GM10847 (cell line): ENCODE measurements around the gene IQGAP3.

Source experiments
- POLR2A ChIP-seq: IDR thresholded peaks from 2 replicates; pipeline ENCODE4 v1.6.1; 2011; ENCODE audit not compliant: insufficient read length; ENCODE audit errors: extremely low read depth

Gene IQGAP3

DNA sequence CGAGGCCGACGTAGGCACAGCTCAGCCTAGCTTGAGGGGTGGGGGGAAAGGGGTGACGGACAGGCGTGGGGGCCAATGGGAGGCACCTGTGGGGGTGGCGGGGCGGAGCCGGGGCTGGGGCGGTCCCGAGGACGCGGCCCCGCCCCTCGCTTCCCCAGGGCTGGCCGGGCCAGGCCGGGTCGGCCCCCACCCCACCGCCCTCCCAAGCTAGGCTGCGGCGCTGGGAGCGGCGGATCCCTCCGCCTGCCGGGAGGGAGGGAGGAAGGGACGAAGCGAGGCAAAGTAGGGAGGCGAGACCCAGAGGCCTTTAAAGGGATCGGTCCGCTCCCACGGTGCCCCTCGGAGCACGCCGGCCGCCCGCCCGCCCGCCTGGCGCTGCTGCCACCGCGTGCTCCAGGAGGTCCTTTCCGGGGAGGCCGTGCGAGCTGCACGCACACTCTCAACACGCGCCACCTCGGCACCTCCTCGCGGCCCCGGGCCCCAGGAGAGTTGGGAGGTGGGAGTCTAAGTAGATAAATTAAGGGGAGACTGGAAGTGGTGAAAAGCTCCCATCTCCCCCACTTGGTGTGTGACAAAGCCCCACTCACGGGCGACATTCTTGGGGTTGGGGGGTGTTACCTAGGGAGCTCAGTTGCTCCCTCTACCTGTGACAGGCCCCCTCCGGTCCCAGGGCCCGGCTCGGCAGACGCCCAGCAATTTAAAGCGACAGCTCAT, 71.4 kb downstream of the IQGAP3 start:
- TF ChIP-seq POLR2A: peak; percentile 51

GRCh38 chr1:156500543-156500792, 71.9 kb downstream of the IQGAP3 start, which contains the start of gene MEF2D:
TSS of gene MEF2D (minus strand) at chr1:156500775. CDS start at chr1:156483292, 17,483 bp downstream.
- TF ChIP-seq POLR2A: no peak

DNA sequence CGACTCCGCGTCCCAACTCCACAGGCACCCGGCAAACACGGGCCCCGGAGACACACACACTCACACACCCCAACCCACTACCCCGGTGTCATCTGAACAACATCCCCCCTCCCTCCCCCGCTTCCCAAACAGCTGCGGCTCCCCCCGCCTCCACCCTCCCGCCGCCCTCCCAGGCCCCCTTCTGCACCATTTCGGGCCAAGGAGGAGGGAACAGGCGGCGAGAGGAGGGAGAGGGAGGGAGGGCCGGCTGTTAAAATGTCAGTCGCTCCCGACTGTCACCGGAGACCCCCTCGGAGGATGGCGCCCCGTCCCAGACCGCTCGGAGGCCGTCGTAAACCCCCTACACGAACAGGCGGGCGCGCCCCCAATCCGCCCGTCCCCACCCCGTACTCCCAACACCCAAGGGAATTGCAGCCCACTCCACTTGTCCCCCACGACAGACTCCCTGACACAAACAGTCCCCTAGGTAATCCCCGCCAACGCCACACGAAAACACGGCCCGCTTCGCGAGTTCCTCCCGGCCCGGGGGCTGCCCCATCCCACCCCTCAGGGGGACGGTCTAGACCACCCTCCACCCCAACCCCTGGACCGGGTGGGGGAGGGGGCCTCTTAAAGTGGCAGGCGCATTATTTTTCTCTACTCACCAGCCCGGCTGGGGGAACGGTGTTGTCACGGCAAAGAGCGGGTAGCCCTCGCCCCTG, 72.4 kb downstream of the IQGAP3 start:
- TF ChIP-seq POLR2A: no peak

DNA sequence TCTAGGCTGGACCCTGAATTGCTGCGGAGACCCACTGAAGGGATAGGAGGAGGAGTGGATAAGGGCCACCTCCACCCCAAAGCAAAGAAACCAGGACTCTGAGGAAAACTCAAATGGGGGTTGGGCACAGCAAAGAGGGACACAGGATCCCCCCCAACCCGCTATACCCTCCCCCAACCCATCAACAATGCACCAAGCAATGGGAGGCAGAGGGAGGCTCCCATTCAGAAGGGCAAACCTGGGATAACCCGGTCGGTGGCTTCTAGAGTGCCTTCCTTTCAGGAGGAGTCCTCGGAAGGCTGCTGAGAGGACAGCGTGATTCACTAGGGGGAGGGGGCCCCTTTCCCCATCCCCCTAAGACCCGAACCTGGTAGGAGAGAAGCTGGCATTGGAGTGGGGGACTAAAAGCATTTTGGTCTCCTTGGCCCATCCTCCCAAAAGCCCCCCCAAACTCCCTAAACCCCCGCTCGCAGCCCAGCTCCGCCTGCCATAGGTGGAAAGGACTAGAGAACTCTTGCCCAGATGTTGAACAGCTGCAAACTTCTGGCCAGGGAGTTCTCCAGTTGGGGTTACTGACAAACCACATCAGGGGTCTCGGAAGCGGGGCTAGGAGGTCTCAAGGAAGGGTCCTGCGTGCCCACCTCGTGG, 73.0 kb downstream of the IQGAP3 start:
- TF ChIP-seq POLR2A: no peak

- TF ChIP-seq POLR2A: no peak
Measured at GRCh38 chr1:156498432-156499193, 73.8 kb downstream of the IQGAP3 start.

GRCh38 chr1:156497743-156498431, 74.5 kb downstream of the IQGAP3 start:
- no peak for TF ChIP-seq POLR2A

DNA sequence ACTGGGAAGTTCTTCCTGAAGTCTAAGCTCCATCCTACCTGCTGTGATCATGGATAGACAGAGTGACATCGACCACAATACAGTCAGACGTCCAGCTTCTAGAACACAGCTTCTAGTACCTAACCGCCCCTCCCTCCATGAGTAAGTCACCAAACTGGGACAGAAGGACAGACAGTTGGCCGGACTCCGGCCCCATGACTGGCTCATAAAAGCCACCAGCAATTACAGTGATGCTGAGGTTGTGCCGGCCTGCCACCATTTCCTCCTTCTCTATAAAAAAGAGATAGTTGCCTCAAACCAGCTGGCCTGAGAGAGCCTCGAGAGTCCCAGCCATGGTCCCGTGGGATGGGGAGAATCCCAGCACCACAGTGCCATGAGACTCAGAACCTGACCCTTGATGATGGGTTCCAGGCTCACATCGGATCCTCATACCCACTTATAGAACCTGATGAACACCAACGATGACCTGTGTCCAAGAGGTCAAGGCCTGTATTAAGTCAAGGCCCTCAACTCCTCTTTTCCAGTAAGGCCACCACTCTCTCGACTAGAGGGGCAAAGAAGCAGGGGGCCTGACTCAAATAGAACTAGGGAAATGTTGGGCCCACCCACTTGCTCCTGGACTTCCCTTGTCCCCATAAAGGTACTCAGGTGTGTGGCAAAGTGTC, 75.2 kb downstream of the IQGAP3 start:
- TF ChIP-seq POLR2A: no peak

DNA sequence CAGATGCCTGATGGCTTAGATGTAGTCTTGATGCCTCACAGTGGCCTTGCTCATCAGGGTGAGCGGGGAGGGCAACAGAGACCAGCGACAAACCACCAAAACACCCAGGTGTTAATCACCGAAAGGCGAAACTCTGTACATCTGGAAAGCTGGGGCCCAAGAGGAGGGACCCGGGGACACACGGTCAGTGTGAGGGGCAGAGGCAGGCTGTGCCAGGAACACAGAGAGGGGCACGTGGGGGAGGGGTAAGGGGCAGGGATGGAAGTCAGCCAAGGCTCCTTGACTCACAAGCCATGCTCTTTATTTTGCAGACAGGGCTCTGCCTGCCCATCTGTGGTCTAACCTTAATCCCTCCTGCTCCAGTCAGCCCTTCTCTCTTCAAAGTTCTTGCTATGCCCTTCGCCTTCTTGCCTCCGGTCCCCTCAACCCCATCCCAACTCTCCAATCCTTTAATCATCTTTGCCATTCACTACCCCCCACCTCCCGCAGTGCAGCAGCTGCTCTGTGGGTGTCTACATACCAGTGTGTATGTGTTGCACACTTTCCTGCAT, 76.1 kb downstream of the IQGAP3 start:
- no peak for TF ChIP-seq POLR2A

- TF ChIP-seq POLR2A: no peak
Measured at GRCh38 chr1:156495401-156496140, 76.8 kb downstream of the IQGAP3 start.

DNA sequence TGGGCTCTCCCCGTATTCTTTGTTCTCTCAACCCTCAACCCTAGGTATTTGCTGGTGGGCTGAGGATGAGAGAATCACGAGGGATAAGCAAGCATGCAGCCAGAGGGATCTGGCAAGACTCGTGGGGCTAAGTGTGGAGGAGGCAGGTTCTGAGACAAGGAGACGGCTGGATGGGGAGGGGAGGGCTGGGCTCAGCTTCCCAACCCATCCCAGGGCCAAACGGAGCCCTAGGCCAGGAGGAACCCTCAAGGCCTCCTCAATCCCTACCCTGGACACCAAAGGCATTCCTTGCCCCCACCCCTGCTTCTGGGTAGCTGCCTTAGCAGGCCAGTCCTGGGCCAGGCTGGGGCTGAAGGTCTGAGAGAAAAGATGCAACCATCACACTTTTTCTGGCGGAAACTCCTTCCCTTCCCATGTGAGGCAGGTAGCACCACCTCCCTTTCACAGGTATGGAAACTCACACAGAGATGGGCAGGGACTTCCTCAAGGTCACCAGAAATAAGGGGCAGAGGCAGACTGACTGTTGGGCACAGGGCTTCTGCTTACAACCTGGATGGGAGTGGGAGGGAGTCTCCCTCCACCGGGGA, 78.0 kb downstream of the IQGAP3 start:
- TF ChIP-seq POLR2A: no peak

- TF ChIP-seq POLR2A: no peak
Measured at GRCh38 chr1:156493742-156494141, 78.6 kb downstream of the IQGAP3 start.

GRCh38 chr1:156493154-156493631, 79.2 kb downstream of the IQGAP3 start:
- TF ChIP-seq POLR2A: no peak

- TF ChIP-seq POLR2A: no peak
Measured at GRCh38 chr1:156492591-156493080, 79.7 kb downstream of the IQGAP3 start.
